SJSA1 (cell line): Measurements from ENCODE around the gene PCNT. TPM values are rescaled to one million over a fixed set of nuclear protein-coding genes. Genes with fewer than 3 reads are reported as not detected.
"Not testable (repeated sequence)": the region's sequence is repeated elsewhere in the genome, so short reads cannot be mapped to it uniquely, and the experiment has no call there.

Experiments used
- DNase-seq, 2 experiments: peaks; one replicate each; pipeline ENCODE4 v3.0.0-alpha.2; 2015 to 2020; ENCODE audit warnings: low spot score in 2 of 2, low read depth in 1 of 2
- H3K27ac ChIP-seq: fragments of 250-450 bp; sonication (Bioruptor Pico); 2 replicates; pipeline ENCODE4 v1.5.1; 2020; ENCODE audit warnings: mild to moderate bottlenecking, moderate library complexity
- H3K27me3 ChIP-seq: fragments of 250-450 bp; sonication (Bioruptor Pico); replicated peaks from 2 replicates; pipeline ENCODE4 v1.5.1; 2020; ENCODE audit warnings: mild to moderate bottlenecking, moderate library complexity
- H3K36me3 ChIP-seq: fragments of 250-450 bp; sonication (Bioruptor Pico); 2 replicates; pipeline ENCODE4 v1.5.1; 2020; ENCODE audit warnings: mild to moderate bottlenecking
- H3K4me1 ChIP-seq: fragments of 250-450 bp; sonication (Bioruptor Pico); replicated peaks from 2 replicates; pipeline ENCODE4 v1.6.1; 2021; ENCODE audit warnings: mild to moderate bottlenecking
- H3K4me3 ChIP-seq: fragments of 250-450 bp; sonication (Bioruptor Pico); 2 replicates; pipeline ENCODE4 v1.5.1; 2020; ENCODE audit warnings: mild to moderate bottlenecking
- H3K9me3 ChIP-seq: fragments of 250-450 bp; sonication (Bioruptor Pico); replicated peaks from 2 replicates; pipeline ENCODE4 v1.5.1; 2020; ENCODE audit warnings: mild to moderate bottlenecking
- total RNA-seq: library from RNA; depleted of rRNA; stranded (reverse); fragments of >200 nt; shearing (Covaris generic); gene quantifications from 2 replicates; pipeline ENCODE4 v1.2.3, GENCODE V29; 2014

Gene PCNT
- total RNA-seq, 1 experiment from 2014 or later, result 57.3 TPM

GRCh38 chr21:46363698-46364097 is 39.7 kb downstream of the PCNT start:
- Histone ChIP-seq H3K27ac (no peak overlapping the region), H3K36me3 (peaks cover 87% of the 10 kb centered on the region), H3K27me3 (no peaks in the 10 kb centered on the region), H3K4me1 (no peaks in the 10 kb centered on the region), H3K4me3 (no peak overlapping the region), H3K9me3 (no peaks in the 10 kb centered on the region)
- no peak for DNase-seq

GRCh38 chr21:46366091-46366490 is 42.1 kb downstream of the PCNT start:
- peaks cover 87% of the 10 kb centered on the region for H3K36me3 ChIP-seq

GRCh38 chr21:46366561-46366960 is 42.6 kb downstream of the PCNT start:
- H3K4me1 ChIP-seq, result no peaks in the 10 kb centered on the region
- no peaks in the 10 kb centered on the region for H3K9me3 ChIP-seq
- no peak overlapping the region for H3K27ac ChIP-seq
- no peaks in the 10 kb centered on the region for H3K27me3 ChIP-seq
- DNase-seq, result no peak
- peaks cover 87% of the 10 kb centered on the region for H3K36me3 ChIP-seq
- H3K4me3 ChIP-seq, result no peak overlapping the region

More at GRCh38 chr21:46366091-46366490, 42.1 kb downstream of the PCNT start:
- Histone ChIP-seq H3K27me3 (no peaks in the 10 kb centered on the region), H3K27ac (no peak overlapping the region), H3K4me1 (no peaks in the 10 kb centered on the region), H3K4me3 (no peak overlapping the region), H3K9me3 (no peaks in the 10 kb centered on the region)
- no peak for DNase-seq

GRCh38 chr21:46366966-46367365 is 43.0 kb downstream of the PCNT start:
- H3K9me3 ChIP-seq, result no peaks in the 10 kb centered on the region
- no peak for DNase-seq
- no peak overlapping the region for H3K4me3 ChIP-seq
- no peaks in the 10 kb centered on the region for H3K4me1 ChIP-seq
- H3K27me3 ChIP-seq, result no peaks in the 10 kb centered on the region
- peaks cover 87% of the 10 kb centered on the region for H3K36me3 ChIP-seq
- no peak overlapping the region for H3K27ac ChIP-seq

GRCh38 chr21:46368533-46369285 is 44.8 kb downstream of the PCNT start:
- Histone ChIP-seq H3K9me3 (no peaks in the 10 kb centered on the region), H3K36me3 (peaks cover 81% of the 10 kb centered on the region), H3K4me3 (no peak overlapping the region), H3K27me3 (no peaks in the 10 kb centered on the region), H3K4me1 (no peaks in the 10 kb centered on the region), H3K27ac (no peak overlapping the region)
- DNase-seq, result no peak

- Histone ChIP-seq H3K4me3 (no peak overlapping the region), H3K36me3 (peaks cover 81% of the 10 kb centered on the region), H3K27me3 (no peaks in the 10 kb centered on the region), H3K4me1 (no peaks in the 10 kb centered on the region), H3K9me3 (no peaks in the 10 kb centered on the region), H3K27ac (no peak overlapping the region)
- no peak for DNase-seq
These were observed 45.7 kb downstream of the PCNT start for GRCh38 chr21:46369520-46370235.

GRCh38 chr21:46371204-46372013 is 47.5 kb downstream of the PCNT start:
- no peak overlapping the region for H3K4me3 ChIP-seq
- H3K4me1 ChIP-seq, result no peaks in the 10 kb centered on the region
- no peaks in the 10 kb centered on the region for H3K27me3 ChIP-seq
- DNase-seq, result no peak
- H3K27ac ChIP-seq, result no peak overlapping the region
- H3K9me3 ChIP-seq, result no peaks in the 10 kb centered on the region
- peaks cover 89% of the 10 kb centered on the region for H3K36me3 ChIP-seq

- no peak for DNase-seq
- no peaks in the 10 kb centered on the region for H3K27me3 ChIP-seq
- H3K27ac ChIP-seq, result no peak overlapping the region
- no peak overlapping the region for H3K4me3 ChIP-seq
- no peaks in the 10 kb centered on the region for H3K4me1 ChIP-seq
- H3K36me3 ChIP-seq, result peaks cover 89% of the 10 kb centered on the region
- no peaks in the 10 kb centered on the region for H3K9me3 ChIP-seq
These were observed 48.1 kb downstream of the PCNT start for GRCh38 chr21:46372014-46372485.

GRCh38 chr21:46372947-46373346 is 49.0 kb downstream of the PCNT start:
- not testable (repeated sequence) for H3K4me1 ChIP-seq, H3K9me3 ChIP-seq, DNase-seq, H3K27me3 ChIP-seq, H3K4me3 ChIP-seq, H3K27ac ChIP-seq
- H3K36me3 ChIP-seq, result peaks cover 87% of the 10 kb centered on the region

GRCh38 chr21:46374761-46375389 is 50.9 kb downstream of the PCNT start:
- Histone ChIP-seq H3K4me3 (no peak overlapping the region), H3K27me3 (no peaks in the 10 kb centered on the region), H3K27ac (no peak overlapping the region), H3K9me3 (no peaks in the 10 kb centered on the region), H3K4me1 (no peaks in the 10 kb centered on the region), H3K36me3 (peaks cover 86% of the 10 kb centered on the region)
- no peak for DNase-seq

GRCh38 chr21:46375560-46376230 is 51.7 kb downstream of the PCNT start:
- H3K27me3 ChIP-seq, result no peaks in the 10 kb centered on the region
- H3K9me3 ChIP-seq, result no peaks in the 10 kb centered on the region
- H3K27ac ChIP-seq, result no peak overlapping the region
- H3K36me3 ChIP-seq, result peaks cover 82% of the 10 kb centered on the region
- H3K4me3 ChIP-seq, result no peak overlapping the region
- no peak for DNase-seq
- H3K4me1 ChIP-seq, result no peaks in the 10 kb centered on the region

GRCh38 chr21:46376231-46376628 is 52.3 kb downstream of the PCNT start:
- Histone ChIP-seq H3K36me3 (peaks cover 84% of the 10 kb centered on the region), H3K4me1 (no peaks in the 10 kb centered on the region), H3K27me3 (no peaks in the 10 kb centered on the region), H3K27ac (no peak overlapping the region), H3K4me3 (no peak overlapping the region), H3K9me3 (no peaks in the 10 kb centered on the region)
- no peak for DNase-seq

- Histone ChIP-seq H3K4me1 (no peaks in the 10 kb centered on the region), H3K4me3 (no peak overlapping the region), H3K9me3 (no peaks in the 10 kb centered on the region), H3K27ac (no peak overlapping the region), H3K27me3 (no peaks in the 10 kb centered on the region), H3K36me3 (peaks cover 83% of the 10 kb centered on the region)
- no peak for DNase-seq
These were observed 53.0 kb downstream of the PCNT start for GRCh38 chr21:46376856-46377453.
